PFSK-1 (cell line): ENCODE data around the gene ARHGEF2.

Experiments
- FOXP2 ChIP-seq: optimal IDR thresholded peaks from 2 replicates; pipeline ENCODE3; 2011; ENCODE audit warnings: borderline replicate concordance, control low read depth, inconsistent platforms; ENCODE audit not compliant: insufficient read depth; ENCODE audit errors: extremely low read length, extremely low read depth
- POLR2AphosphoS5 ChIP-seq: IDR thresholded peaks from 2 replicates; pipeline ENCODE4 v1.6.1; 2012; ENCODE audit warnings: low read depth, mild to moderate bottlenecking, control low read depth, low read length, moderate library complexity
- REST ChIP-seq, 2 experiments: IDR thresholded peaks; 2 replicates each; pipeline versions ENCODE4 v1.6.1 to v1.8.0; 2011 to 2012; ENCODE audit warnings: low read depth in 2 of 2, low read length in 2 of 2, control low read depth in 1 of 2, inconsistent platforms in 1 of 2, mild to moderate bottlenecking in 1 of 2, moderate library complexity in 1 of 2; ENCODE audit not compliant: insufficient read depth in 1 of 2
- SIN3A ChIP-seq: IDR thresholded peaks from 2 replicates; pipeline ENCODE4 v1.6.1; 2012; ENCODE audit warnings: mild to moderate bottlenecking, low read length, moderate library complexity, borderline replicate concordance; ENCODE audit not compliant: insufficient read depth
- TAF1 ChIP-seq: IDR thresholded peaks from 2 replicates; pipeline ENCODE4 v1.6.1; 2012; ENCODE audit warnings: low read length, control low read depth, borderline replicate concordance; ENCODE audit not compliant: insufficient read depth

Gene ARHGEF2

GRCh38 chr1:155990005-155990739 lies 11.8 kb upstream of the ARHGEF2 start:
- TF ChIP-seq REST (IDR thresholded peaks at IDR 0.05; ENCODE audit: insufficient read depth in 1 of 2, low read depth in 2 of 2, low read length in 2 of 2) (no peak), TAF1 (no peak), FOXP2 (no peak), SIN3A (no peak), POLR2AphosphoS5 (no peak)

GRCh38 chr1:155989242-155990004 lies 11.1 kb upstream of the ARHGEF2 start:
- TF ChIP-seq FOXP2 = no peak
- TF ChIP-seq TAF1 = no peak
- TF ChIP-seq REST (IDR thresholded peaks at IDR 0.05; ENCODE audit: insufficient read depth in 1 of 2, low read depth in 2 of 2, low read length in 2 of 2) = no peak
- no peak for TF ChIP-seq SIN3A
- no peak for TF ChIP-seq POLR2AphosphoS5

GRCh38 chr1:155984341-155984740 lies 6.0 kb upstream of the ARHGEF2 start:
- TF ChIP-seq POLR2AphosphoS5 (no peak), FOXP2 (no peak), SIN3A (no peak), TAF1 (no peak), REST (IDR thresholded peaks at IDR 0.05; ENCODE audit: insufficient read depth in 1 of 2, low read depth in 2 of 2, low read length in 2 of 2) (no peak)

GRCh38 chr1:155983191-155984024 lies 5.1 kb upstream of the ARHGEF2 start:
- TF ChIP-seq REST (IDR thresholded peaks at IDR 0.05; ENCODE audit: insufficient read depth in 1 of 2, low read depth in 2 of 2, low read length in 2 of 2) (no peak), SIN3A (no peak)
